Inferior parietal cortex (tissue), 1 donor: ENCODE results near the gene IFT20.
"Not testable (repeated sequence)": the region's sequence is repeated elsewhere in the genome, so short reads cannot be mapped to it uniquely, and the experiment has no call there.

Experiments
- DNase-seq: peaks from one replicate; pipeline ENCODE4 v3.0.0-alpha.2; 2016; ENCODE audit errors: extremely low spot score

Gene IFT20

DNA sequence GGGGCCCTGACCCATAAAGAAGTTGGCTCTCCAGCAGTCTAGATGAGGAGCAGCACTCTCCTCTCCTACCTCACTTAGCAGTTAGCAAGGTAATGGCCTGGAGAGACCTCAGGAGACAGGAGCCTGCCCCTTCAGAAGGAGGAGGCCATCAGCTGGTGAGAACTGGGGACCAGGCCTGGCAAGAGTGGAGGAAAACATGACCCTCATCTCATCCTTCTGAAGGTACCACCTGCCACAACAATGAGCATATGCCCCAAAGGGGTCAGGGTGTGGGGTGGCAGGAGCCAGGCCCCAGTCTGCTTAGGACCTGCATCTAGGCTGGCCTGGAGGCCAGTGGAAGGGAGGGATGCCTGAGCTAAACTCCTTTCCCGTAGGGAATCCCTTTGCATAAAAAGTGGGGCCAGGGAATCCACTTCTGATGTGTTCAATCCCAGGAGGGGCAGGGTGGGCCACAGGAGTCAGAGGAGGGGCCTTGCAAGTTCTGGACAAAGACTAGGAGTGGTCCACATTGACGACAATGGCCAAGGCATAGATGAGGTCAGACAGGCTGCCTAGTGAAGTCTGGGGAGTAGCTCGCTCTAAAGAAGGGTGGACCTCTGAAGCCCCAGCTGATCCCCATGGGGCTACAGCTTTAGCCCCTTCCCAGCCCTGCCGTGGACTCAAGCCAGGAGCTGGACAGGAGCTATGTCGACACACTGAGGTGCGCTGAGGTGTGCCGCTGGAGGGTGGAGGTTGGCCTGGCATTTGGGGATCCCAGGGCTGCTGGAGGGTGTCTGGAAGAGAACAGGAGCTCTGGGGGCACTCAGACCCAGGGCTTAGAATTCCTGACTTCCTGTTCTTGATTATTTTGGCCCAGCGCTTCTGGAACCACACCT, 28.7 kb upstream of the IFT20 start:
- no peak for DNase-seq

DNA sequence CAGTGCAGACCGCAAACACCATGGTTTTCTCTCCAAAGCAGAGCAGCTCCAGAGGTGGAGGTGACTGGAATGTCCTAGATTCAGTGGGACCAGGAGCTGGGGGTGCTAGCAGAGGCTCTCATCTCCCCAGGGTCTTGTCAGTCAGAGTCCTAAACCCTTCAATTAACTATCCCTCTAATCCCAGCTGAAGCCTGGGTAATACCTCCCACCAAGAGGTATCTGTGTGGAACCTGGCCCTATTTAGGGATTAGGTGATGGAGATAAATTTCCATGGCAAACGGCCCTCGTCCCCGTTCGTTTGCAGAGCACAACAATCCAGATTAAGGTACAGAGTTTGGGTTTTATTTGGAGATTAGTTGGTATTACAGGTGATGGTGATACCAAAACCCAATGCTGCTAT, 27.9 kb upstream of the IFT20 start:
- no peak for DNase-seq

DNA sequence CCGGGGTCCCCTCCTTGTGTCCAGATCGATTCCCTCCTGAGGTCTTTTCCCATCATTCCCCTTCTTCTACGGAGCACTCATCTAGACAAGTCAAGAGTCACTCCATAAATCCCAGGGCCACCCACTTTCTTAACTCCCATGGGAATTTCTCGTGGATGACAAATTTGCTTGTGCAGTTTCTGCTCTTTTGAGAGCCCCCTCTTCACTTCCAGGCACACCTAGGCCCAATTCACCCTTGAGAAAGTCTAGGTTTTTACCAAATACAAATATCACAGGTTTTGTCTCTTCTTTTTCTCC, 22.6 kb upstream of the IFT20 start:
- DNase-seq = no peak

DNA sequence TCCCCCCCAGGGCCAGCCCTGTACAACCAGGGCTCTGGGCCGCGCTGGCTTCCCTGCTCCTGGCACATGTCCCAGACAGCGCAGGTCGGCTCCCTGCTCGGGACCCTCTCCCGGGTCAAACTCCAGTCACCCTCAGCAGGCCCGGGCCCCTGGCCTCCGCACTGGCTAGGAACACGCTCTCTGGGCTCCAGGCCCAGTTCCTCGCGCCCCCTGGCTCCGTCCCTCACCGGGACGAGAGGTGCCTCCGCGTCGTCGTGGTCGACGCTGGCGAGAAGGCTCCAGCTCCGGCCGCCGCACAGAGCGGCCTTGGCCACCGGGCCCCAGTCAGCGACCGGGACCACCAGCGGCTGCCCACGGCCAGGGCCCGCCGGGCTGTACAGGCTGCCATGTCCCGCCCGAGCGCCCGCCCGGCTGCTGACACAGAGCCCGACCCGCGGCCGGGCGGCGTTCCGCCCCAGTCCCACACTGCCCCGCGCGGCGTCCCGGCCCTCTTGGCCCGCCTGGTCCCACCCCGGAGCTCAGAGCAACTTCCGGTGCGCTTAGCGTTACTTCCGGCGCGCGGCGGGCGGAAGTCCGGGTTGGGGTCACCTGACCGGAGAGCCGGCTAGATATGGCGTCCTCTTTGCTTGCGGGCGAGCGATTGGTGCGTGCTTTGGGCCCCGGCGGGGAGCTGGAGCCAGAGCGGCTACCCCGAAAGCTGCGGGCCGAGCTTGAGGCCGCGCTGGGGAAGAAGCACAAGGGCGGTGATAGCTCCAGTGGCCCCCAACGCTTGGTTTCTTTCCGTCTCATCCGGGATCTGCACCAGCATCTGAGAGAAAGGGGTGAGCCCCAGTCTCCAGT, 22.0 kb upstream of the IFT20 start, which contains the start of gene POLDIP2:
TSS of gene POLDIP2 (minus strand) at position 467 of the 840 bp plus-strand sequence. CDS start at position 388, 79 bp downstream.
- DNase-seq = peak; percentile 96

- no peak for DNase-seq
Measured at GRCh38 chr17:28350271-28350670, 15.0 kb upstream of the IFT20 start.

DNA sequence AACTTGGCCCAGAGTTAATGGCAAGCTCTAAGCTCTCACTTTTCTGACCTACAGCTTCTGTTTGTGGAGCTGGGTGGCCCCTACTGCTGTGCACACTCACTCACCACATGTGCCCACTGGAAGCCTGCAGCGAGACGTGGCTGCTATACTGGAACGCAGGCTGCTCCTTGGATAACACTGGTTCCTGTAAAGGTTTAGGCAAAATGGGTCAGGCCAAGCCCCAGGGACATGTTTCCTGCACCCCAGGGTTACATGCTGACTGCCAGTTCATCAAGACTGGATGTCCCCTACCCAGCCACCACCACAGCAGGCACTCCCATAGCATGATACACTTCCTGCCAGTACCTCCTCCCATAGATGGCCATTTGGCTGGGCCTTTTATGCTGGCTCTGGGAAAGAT, 13.7 kb upstream of the IFT20 start:
- no peak for DNase-seq

GRCh38 chr17:28347261-28347891, 12.1 kb upstream of the IFT20 start:
- no peak for DNase-seq

DNA sequence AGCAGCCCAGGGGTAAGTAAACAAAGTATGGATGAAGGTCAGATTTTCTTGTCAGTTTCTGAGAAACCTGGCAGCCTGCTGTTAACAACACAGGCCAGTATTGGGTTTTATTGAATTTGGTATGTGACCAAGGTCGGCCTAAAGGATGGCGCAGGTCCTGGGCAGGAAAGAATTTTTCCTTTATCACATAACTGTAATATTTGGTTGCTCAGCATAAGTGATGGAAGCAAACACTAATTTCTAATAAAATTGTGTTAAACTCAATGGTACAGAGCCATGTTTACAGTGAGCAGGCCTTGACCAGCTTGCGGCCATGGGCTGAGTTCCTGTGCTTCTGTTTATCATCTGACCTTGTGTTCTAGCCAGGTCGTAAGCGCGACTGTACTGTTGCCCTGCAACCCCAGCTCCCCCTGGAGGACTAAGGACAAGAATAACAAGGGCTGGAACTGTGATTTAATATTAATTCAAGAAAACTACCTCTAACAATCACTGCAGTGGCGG, 11.5 kb upstream of the IFT20 start:
- no peak for DNase-seq

DNA sequence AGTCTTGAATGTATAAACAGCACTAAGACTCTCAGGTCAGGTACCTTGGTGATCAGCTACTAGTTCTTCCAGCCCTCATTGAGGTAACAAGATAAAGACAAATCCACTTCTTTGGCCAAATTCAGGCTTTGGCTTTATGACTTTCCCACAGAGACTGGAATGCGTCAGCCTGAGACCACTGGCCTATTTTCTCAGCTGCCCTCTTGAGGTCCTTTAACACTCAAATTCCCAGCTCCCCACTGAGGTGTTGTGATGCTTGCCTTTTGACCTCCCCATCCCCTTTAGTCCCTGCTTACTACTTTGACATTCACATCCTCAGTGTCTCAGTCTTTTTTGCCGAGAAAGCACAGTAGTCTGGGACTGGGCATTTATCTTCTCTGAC, 10.9 kb upstream of the IFT20 start:
- DNase-seq = no peak

- DNase-seq = no peak
Measured at GRCh38 chr17:28345419-28346198, 10.3 kb upstream of the IFT20 start.

DNA sequence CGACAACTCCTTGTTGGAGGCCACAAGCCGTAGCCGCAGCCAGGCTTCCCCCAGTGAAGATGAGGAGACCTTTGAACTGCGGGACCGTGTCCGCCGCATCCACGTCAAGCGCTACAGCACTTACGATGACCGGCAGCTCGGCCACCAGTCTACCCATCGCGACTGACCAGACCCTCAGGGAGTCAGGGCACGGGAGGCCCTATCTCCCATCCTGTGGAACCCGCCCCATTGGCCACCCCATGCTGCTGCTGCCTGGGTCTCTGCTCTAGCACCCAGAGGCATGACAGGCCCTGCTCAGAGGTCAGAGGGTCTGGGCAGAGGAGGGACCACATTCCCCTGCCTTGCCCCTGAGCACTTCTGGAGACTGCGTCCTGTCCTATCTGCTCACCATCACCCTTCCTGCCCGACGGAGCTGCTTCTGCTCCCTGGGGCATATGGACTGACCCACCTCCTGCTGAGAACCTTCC, 9.2 kb upstream of the IFT20 start:
- DNase-seq = no peak

DNA sequence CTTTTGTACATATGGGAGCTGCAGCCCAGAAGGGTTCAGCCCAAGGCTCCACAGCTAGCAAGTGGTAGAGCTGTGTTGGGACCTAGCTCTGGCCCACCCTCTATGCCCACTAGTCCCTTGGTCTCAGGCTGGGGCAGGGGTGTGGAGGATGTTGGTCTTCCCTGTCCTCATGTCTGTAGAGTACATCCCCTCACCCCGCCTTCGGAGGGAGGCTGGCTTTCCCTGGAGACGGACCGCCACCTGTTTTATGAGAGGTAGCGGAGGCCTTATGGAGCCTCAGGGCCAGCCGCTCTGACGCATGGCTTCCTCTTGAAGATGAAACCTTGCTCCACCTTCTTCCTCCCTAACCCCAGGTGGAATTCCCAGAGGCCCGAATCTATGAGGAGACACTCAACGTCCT, 8.7 kb upstream of the IFT20 start:
- DNase-seq = no peak

DNA sequence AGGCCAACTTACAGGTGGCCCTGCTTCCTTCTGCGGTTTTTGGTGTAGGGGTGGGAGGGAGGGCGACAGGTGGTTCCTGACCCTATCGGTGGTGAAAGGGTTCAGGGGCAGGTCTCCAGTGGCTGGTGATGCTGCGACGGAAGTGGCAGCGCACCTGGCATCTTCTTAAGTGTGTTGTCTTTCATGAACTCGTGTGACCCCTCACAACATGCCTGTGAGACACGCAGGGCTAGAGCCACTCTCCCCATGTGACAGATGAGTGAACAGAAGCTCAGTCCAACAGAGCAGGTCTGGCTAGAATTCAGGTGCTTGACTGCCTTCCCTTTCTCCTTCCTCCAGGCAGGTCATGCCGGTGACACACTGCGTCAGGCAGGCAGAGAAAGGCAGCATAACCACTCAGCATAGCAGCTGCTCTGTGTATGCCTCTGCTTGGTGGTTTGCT, 8.2 kb upstream of the IFT20 start:
- DNase-seq = no peak

GRCh38 chr17:28342313-28342712, 7.0 kb upstream of the IFT20 start:
- DNase-seq = no peak

GRCh38 chr17:28341516-28341915, 6.2 kb upstream of the IFT20 start:
- no peak for DNase-seq

DNA sequence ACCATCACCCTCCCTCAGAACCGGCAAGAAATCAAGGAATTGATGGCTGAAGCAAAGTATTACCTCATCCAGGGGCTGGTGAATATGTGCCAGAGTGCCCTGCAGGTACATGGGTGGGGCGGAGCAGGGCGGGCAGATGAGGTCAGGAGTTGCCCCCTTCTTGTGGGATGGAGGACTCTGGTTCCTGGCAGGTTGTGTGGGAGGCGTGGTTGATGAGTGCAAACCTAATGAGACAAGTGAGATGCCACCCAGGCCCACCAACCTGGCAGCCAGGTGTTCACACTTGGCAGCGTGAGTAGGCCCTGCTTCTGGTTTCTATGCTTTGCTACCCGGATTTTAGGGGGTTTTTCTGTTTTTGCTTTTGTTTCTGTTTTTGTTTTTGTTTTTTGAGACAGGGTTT, 5.1 kb upstream of the IFT20 start:
- DNase-seq = no peak

- no peak for DNase-seq
Measured at GRCh38 chr17:28339431-28339830, 4.2 kb upstream of the IFT20 start.

DNA sequence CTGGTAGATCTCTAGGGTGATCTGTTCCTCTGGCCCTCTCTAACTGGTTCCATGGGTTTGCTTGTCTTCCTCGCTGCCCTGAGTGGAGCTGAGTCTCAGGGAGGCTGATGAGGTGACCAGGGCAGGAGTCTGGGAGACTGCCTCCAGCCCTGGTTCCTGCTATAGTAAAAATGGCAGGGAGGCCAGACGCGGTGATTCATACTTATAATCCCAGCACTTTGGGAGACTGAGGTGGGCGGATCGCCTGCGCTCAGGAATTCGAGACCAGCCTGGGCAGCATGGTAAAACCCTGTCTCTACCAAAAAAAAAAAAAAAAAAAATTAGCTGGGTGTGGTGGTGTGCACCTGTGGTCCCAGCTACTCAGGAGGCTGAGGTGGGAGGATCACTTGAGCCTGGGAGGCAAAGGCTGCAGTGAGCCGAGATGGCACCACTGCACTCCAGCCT, 3.5 kb upstream of the IFT20 start:
- DNase-seq = not testable (repeated sequence)

GRCh38 chr17:28338056-28338768, 2.9 kb upstream of the IFT20 start:
- DNase-seq = peak; percentile 42
